ENCODE results near the gene SLC25A1. TPM values are rescaled to one million over a fixed set of nuclear protein-coding genes. Genes with fewer than 3 reads are reported as not detected.

SLC25A1 gene
- total and polyA plus RNA-seq, 10 of the 15 experiments (the other 5 are each of a cell fraction or from before 2014, with no cell fraction given), result 2.3 to 79.0 (median 30.3) TPM

DNA sequence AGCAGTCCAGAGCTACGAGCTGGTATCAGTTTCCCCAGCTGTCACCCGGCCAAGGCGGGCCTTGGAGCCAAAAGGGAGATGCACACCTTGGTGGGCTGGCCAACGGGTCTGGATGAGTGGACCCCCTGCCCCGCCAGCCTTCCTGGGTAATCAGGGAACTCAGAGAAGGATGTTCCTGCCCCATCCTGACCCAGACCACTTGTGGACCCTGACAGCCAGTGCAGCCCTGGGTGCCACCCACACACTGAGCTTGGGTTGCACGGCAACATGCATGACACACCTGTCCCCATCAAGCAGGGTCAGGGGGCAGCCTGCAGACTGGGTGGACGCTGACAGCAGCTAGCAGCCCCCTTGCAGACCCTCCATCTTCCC, 8.6 kb downstream of the SLC25A1 start (continued):
- TF ChIP-seq PRDM15 (CRISPR knock-in tag; IDR thresholded peaks at IDR 0.05) (no peak), NRF1 (conservative IDR thresholded peaks at IDR 0.05; ENCODE audit: low read depth, low read length) (no peak)
- TF ChIP-seq, protein P1, sequence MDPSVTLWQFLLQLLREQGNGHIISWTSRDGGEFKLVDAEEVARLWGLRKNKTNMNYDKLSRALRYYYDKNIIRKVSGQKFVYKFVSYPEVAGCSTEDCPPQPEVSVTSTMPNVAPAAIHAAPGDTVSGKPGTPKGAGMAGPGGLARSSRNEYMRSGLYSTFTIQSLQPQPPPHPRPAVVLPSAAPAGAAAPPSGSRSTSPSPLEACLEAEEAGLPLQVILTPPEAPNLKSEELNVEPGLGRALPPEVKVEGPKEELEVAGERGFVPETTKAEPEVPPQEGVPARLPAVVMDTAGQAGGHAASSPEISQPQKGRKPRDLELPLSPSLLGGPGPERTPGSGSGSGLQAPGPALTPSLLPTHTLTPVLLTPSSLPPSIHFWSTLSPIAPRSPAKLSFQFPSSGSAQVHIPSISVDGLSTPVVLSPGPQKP (IDR thresholded peaks at IDR 0.05; ENCODE audit: low read depth, low read length), result no peak

GRCh38 chr22:19169002-19169946, 9.3 kb downstream of the SLC25A1 start:
- ChIA-PET SMC1A (ENCODE audit: uncharacterized antibody, unreplicated experiment) (no interaction called here), RAD21 (ENCODE audit: unreplicated experiment) (no interaction called here), POLR2A (interaction anchor here (0.5 kb wide), 1 partner anchor 10 kb away, joined by 3 read pairs; no protein-coding TSS in a partner anchor), CTCF (interaction anchor here (1.8 kb wide), 1 partner anchor 10 kb away, joined by 4 read pairs; no protein-coding TSS in a partner anchor)
- Histone ChIP-seq H3K36me3 (ENCODE audit: control insufficient read depth in 2 of 2, insufficient read depth in 2 of 2, low read length in 1 of 2) (peaks cover 0 to 1% of the 10 kb centered on the region in 2 experiments; a peak in 2 of 4 replicates), H3K4me3 (no peak overlapping the region), H3K79me2 (ENCODE audit: control insufficient read depth, insufficient read depth, low read length) (peaks cover 30% of the 10 kb centered on the region), H3K4me2 (ENCODE audit: control insufficient read depth, insufficient read depth) (no peak overlapping the region), H4K20me1 (ENCODE audit: control insufficient read depth, insufficient read depth) (no peaks in the 10 kb centered on the region), H3K9ac (ENCODE audit: control insufficient read depth, insufficient read depth, low read length) (no peak overlapping the region), H3K27ac (ENCODE audit: control insufficient read depth, insufficient read depth) (no peak overlapping the region), H3K9me3 (replicated peaks; ENCODE audit: control insufficient read depth, insufficient read depth, low read length) (no peaks in the 10 kb centered on the region), H3K27me3 (replicated peaks in 1 of 2; ENCODE audit: control insufficient read depth in 2 of 2, insufficient read depth in 2 of 2, low read length in 1 of 2) (peaks cover 5 to 11% of the 10 kb centered on the region in 2 experiments; a peak in 3 of 4 replicates), H2AFZ (ENCODE audit: control insufficient read depth, low read depth, low read length) (no peak overlapping the region), H3K4me1 (ENCODE audit: control insufficient read depth, insufficient read depth, low read length) (peaks cover 22% of the 10 kb centered on the region)
- intact Hi-C loops (cut with micrococcal nuclease; ENCODE audit: unreplicated experiment) (no loop called here), in situ Hi-C loops (cut with MboI) (no loop called here)
- no peak for DNase-seq (ENCODE audit: low read depth, low spot score)
- BruUV-seq (replicated peaks), result no TSS peak
- ATAC-seq, result no peak
- WGBS (ENCODE audit: insufficient coverage, insufficient replicate concordance, low lambda C conversion rate, missing lambda C conversion rate), result 21% methylated on average over 58 of the region's 58 CpGs
- no peak for FAIRE-seq
- TF ChIP-seq YY1 (IDR thresholded peaks at IDR 0.05; ENCODE audit: low read depth, low read length) (no peak), RELB (IDR thresholded peaks at IDR 0.05; ENCODE audit: low read depth) (no peak), SUZ12 (IDR thresholded peaks at IDR 0.05; ENCODE audit: unreplicated experiment) (no peak), BRCA1 (IDR thresholded peaks at IDR 0.05; ENCODE audit: low read depth, low read length) (no peak), RB1 (IDR thresholded peaks at IDR 0.05; ENCODE audit: borderline replicate concordance) (no peak), CHD2 (IDR thresholded peaks at IDR 0.05; ENCODE audit: borderline replicate concordance, low read depth, low read length) (no peak), MEF2B (IDR thresholded peaks at IDR 0.05; ENCODE audit: partially characterized antibody, poor library complexity, severe bottlenecking) (no peak), SPI1 (IDR thresholded peaks at IDR 0.05; ENCODE audit: borderline replicate concordance, insufficient read depth, low read depth, low read length) (no peak), POU2F2 (IDR thresholded peaks at IDR 0.05; ENCODE audit: borderline replicate concordance, low read depth, low read length) (no peak)
- TF ChIP-seq, protein P1 (IDR thresholded peaks at IDR 0.05; ENCODE audit: low read depth, low read length), result no peak

Data from GM12878 (cell line).